ENCODE results near the gene TNKS1BP1. TPM values are rescaled to one million over a fixed set of nuclear protein-coding genes. Genes with fewer than 3 reads are reported as not detected.
A peak's percentile ranks its signal among the peaks of the same experiment; 100 is the strongest.

TNKS1BP1 gene
- total and polyA plus RNA-seq, 2 of the 8 experiments (the other 6 are each of a cell fraction or from before 2014, with no cell fraction given), result 50.0 to 122 TPM

- Histone ChIP-seq H3K4me3 (ENCODE audit: extremely low read depth in 1 of 4, insufficient read depth in 2 of 4, low read depth in 3 of 4, low read length in 4 of 4) (no peak overlapping the region), H2AFZ (ENCODE audit: low read length) (0 out of 2 replicates have a peak overlapping the region, but pooled peaks have one; percentile 93)
Observed at GRCh38 chr11:57276971-57277675, 47.6 kb downstream of the TNKS1BP1 start.

More at GRCh38 chr11:57276971-57277675, 47.6 kb downstream of the TNKS1BP1 start:
- H3K56ac ChIP-seq (replicated peaks; ENCODE audit: insufficient read length, low read depth, low read length), result no peak overlapping the region
- FAIRE-seq, result no peak
- H3K79me2 ChIP-seq (ENCODE audit: control insufficient read depth in 1 of 2, insufficient read depth in 2 of 2, low read length in 2 of 2), result no peaks in the 10 kb centered on the region
- no peak overlapping the region for H4K5ac ChIP-seq (ENCODE audit: insufficient read length, low read depth, low read length)
- H3K18ac ChIP-seq (ENCODE audit: extremely low read depth, low read length), result no peak overlapping the region
- DNase-seq (ENCODE audit: low read depth in 1 of 2, low spot score in 2 of 2), result no peak
- H3K23ac ChIP-seq (ENCODE audit: insufficient read length), result no peak overlapping the region
- H2BK120ac ChIP-seq (replicated peaks; ENCODE audit: low read depth, low read length), result no peak overlapping the region
- no peaks in the 10 kb centered on the region for H3K36me3 ChIP-seq (ENCODE audit: control insufficient read depth in 2 of 4, insufficient read depth in 4 of 4, low read length in 3 of 4)
- peaks cover 0 to 2% (median 0%) of the 10 kb centered on the region in 4 experiments; a peak in 3 of 7 replicates for H3K27me3 ChIP-seq (replicated peaks in 1 of 4; ENCODE audit: control insufficient read depth in 3 of 4, extremely low read depth in 1 of 4, insufficient read depth in 3 of 4, low read length in 3 of 4)
- ChIA-PET CTCF (ENCODE audit: partially characterized antibody) (interaction anchor here (0.5 to 3.3 kb wide), 19 partner anchors 10 to 250 kb away, joined by 3 to 33 read pairs (median 3); no protein-coding TSS in a partner anchor), POLR2A (ENCODE audit: partially characterized antibody) (interaction anchor here (0.9 to 2.7 kb wide), 9 partner anchors 13 to 48 kb away, joined by 3 to 12 read pairs (median 4); partner anchors contain the start of gene TNKS1BP1)
- no peaks in the 10 kb centered on the region; the same call in 1 of the 2 replicates for H3K23me2 ChIP-seq (ENCODE audit: low read depth, low read length)
- no peak overlapping the region for H2BK20ac ChIP-seq (ENCODE audit: low read length)
- no peak overlapping the region for H4K8ac ChIP-seq (ENCODE audit: extremely low read depth, insufficient read depth, low read length)
- peaks cover 0 to 10% of the 10 kb centered on the region in 2 experiments; a peak in 3 of 4 replicates for H3K9me3 ChIP-seq (ENCODE audit: insufficient read depth in 2 of 2, low read depth in 1 of 2, low read length in 1 of 2)
- H2BK12ac ChIP-seq (ENCODE audit: low read depth, low read length), result no peak overlapping the region
- TF ChIP-seq CEBPB (IDR thresholded peaks at IDR 0.05; ENCODE audit: low read depth, low read length) (peak; percentile 80; the same call in 1 of the 2 replicates), CHD1 (IDR thresholded peaks at IDR 0.05; ENCODE audit: low read depth, low read length) (no peak)
- H2BK5ac ChIP-seq (ENCODE audit: low read depth, low read length), result no peak overlapping the region
- no peak overlapping the region for H3K27ac ChIP-seq (ENCODE audit: low read depth, low read length)
- no peak overlapping the region for H4K91ac ChIP-seq (replicated peaks; ENCODE audit: insufficient read length, low read length)
- no peak overlapping the region for H2AK5ac ChIP-seq (ENCODE audit: low read depth, low read length)
- no peak overlapping the region for H3K14ac ChIP-seq (ENCODE audit: insufficient read length)
- H2BK15ac ChIP-seq (ENCODE audit: low read length), result 0 out of 2 replicates have a peak overlapping the region, but pooled peaks have one; percentile 97
- no peaks in the 10 kb centered on the region for H3K79me1 ChIP-seq (ENCODE audit: low read depth, low read length)
- no peaks in the 10 kb centered on the region for H4K20me1 ChIP-seq (replicated peaks in 1 of 2; ENCODE audit: control insufficient read depth in 1 of 2, insufficient read depth in 2 of 2, low read length in 2 of 2)
- 86% methylated on average over 6 of the region's 6 CpGs; no CpG with 5 or more reads in 1 of the 2 experiments for WGBS, 2 experiments (ENCODE audit: extremely low coverage in 1 of 2, insufficient coverage in 1 of 2, insufficient read length in 1 of 2, insufficient replicate concordance in 2 of 2, low coverage in 1 of 2, low lambda C conversion rate in 2 of 2, missing lambda C conversion rate in 1 of 2)
- H3K4me1 ChIP-seq (replicated peaks in 1 of 4; ENCODE audit: control insufficient read depth in 3 of 4, insufficient read depth in 4 of 4, low read length in 3 of 4), result peaks cover 2 to 10% (median 5%) of the 10 kb centered on the region in 4 experiments; a peak in 6 of 7 replicates
- no peak overlapping the region for H3K4ac ChIP-seq (replicated peaks; ENCODE audit: insufficient read length, low read depth, low read length)
- no peak overlapping the region for H3K9ac ChIP-seq (replicated peaks in 1 of 4; ENCODE audit: extremely low read depth in 1 of 4, low read depth in 3 of 4, low read length in 3 of 4)
- H3K4me2 ChIP-seq (ENCODE audit: insufficient read depth in 1 of 2, low read depth in 2 of 2, low read length in 2 of 2), result peak overlapping the region in 1 of 2 experiments; percentile 19; a peak in 2 of 4 replicates
